WTC11 (cell line): ENCODE results near the gene GHR. TPM values are rescaled to one million over a fixed set of nuclear protein-coding genes. Genes with fewer than 3 reads are reported as not detected.

Experiments used
- ATAC-seq: fragments of 200-7000 bp; cut with Tn5 transposase; 2 replicates; pipeline ENCODE4 v1.10.0; 2021; ENCODE audit warnings: mild to moderate bottlenecking, moderate library complexity
- CTCF ChIA-PET: fragments of 300-600 bp; sonication (Branson Sonifier 250); formaldehyde crosslinking; loops from one replicate; lab custom pipeline; 2021; ENCODE audit warnings: antibody characterized with exemption; lab: Charles Lee
- POLR2A ChIA-PET: fragments of 350-600 bp; sonication (Branson Sonifier 250); formaldehyde crosslinking; loops from one replicate; lab custom pipeline; 2021; ENCODE audit warnings: antibody characterized with exemption; lab: Charles Lee
- DNase-seq: peaks from one replicate; pipeline ENCODE4 v3.0.0; 2021; ENCODE audit warnings: low spot score
- H3K27ac Mint-ChIP-seq: 2 replicates; pipeline ENCODE4 v1.8.0; 2021; ENCODE audit warnings: mixed read lengths
- H3K27me3 Mint-ChIP-seq: 2 replicates; pipeline ENCODE4 v1.8.0; 2021; ENCODE audit warnings: low read depth, mild to moderate bottlenecking, moderate library complexity, mixed read lengths
- H3K36me3 Mint-ChIP-seq: 2 replicates; pipeline ENCODE4 v1.8.0; 2021; ENCODE audit warnings: mixed read lengths
- H3K4me1 Mint-ChIP-seq: 2 replicates; pipeline ENCODE4 v1.8.0; 2022; ENCODE audit warnings: mixed read lengths
- H3K4me3 Mint-ChIP-seq: 2 replicates; pipeline ENCODE4 v1.8.0; 2021; ENCODE audit warnings: mild to moderate bottlenecking, moderate library complexity, mixed read lengths
- H3K9me3 Mint-ChIP-seq: 2 replicates; pipeline ENCODE4 v1.8.0; 2021; ENCODE audit warnings: mixed read lengths
- ESRRA ChIP-seq: sonication (generic); formaldehyde crosslinking; IDR thresholded peaks from 2 replicates; pipeline ENCODE4 v1.8.1; 2022; ENCODE audit warnings: mild to moderate bottlenecking, missing genetic modification reagents, borderline replicate concordance
- ETV6 ChIP-seq: sonication (generic); formaldehyde crosslinking; IDR thresholded peaks from 2 replicates; pipeline ENCODE4 v1.8.1; 2022; ENCODE audit warnings: mild to moderate bottlenecking, missing genetic modification reagents
- GABPB1 ChIP-seq: sonication (generic); formaldehyde crosslinking; IDR thresholded peaks from 2 replicates; pipeline ENCODE4 v1.8.1; 2023; ENCODE audit warnings: mild to moderate bottlenecking, missing genetic modification reagents
- MXD4 ChIP-seq: fragments of 250-450 bp; sonication (Bioruptor Pico); IDR thresholded peaks from 2 replicates; pipeline ENCODE4 v1.8.0; 2021; ENCODE audit warnings: mild to moderate bottlenecking, moderate library complexity, borderline replicate concordance
- NR2C2 ChIP-seq: sonication (generic); formaldehyde crosslinking; IDR thresholded peaks from 2 replicates; pipeline ENCODE4 v1.8.0; 2022; ENCODE audit warnings: mild to moderate bottlenecking, missing genetic modification reagents
- PRRX2 ChIP-seq: fragments of 250-450 bp; sonication (Bioruptor Pico); IDR thresholded peaks from 2 replicates; pipeline ENCODE4 v1.8.0; 2021; ENCODE audit warnings: mild to moderate bottlenecking
- RORB ChIP-seq: fragments of 250-450 bp; sonication (Bioruptor Pico); IDR thresholded peaks from 2 replicates; pipeline ENCODE4 v1.9.0; 2021; ENCODE audit warnings: mild to moderate bottlenecking
- SMAD3 ChIP-seq: sonication (generic); formaldehyde crosslinking; IDR thresholded peaks from 2 replicates; pipeline ENCODE4 v1.8.0; 2022; ENCODE audit warnings: missing genetic modification reagents, mild to moderate bottlenecking, borderline replicate concordance
- TEAD1 ChIP-seq: sonication (generic); formaldehyde crosslinking; IDR thresholded peaks from 2 replicates; pipeline ENCODE4 v1.8.0; 2022; ENCODE audit warnings: mild to moderate bottlenecking, missing genetic modification reagents
- ZBTB21 ChIP-seq: sonication (generic); formaldehyde crosslinking; IDR thresholded peaks from 2 replicates; pipeline ENCODE4 v1.8.1; 2023; ENCODE audit warnings: mild to moderate bottlenecking, missing genetic modification reagents, borderline replicate concordance
- ZNF232 ChIP-seq: sonication (generic); formaldehyde crosslinking; IDR thresholded peaks from 2 replicates; pipeline ENCODE4 v1.8.0; 2022; ENCODE audit warnings: mild to moderate bottlenecking, missing genetic modification reagents
- ZNF317 ChIP-seq: sonication (generic); formaldehyde crosslinking; IDR thresholded peaks from 2 replicates; pipeline ENCODE4 v1.8.1; 2023; ENCODE audit warnings: low read depth, mild to moderate bottlenecking, moderate library complexity, missing genetic modification reagents, borderline replicate concordance
- ZNF396 ChIP-seq: fragments of 250-450 bp; sonication (Bioruptor Pico); IDR thresholded peaks from 2 replicates; pipeline ENCODE4 v1.8.0; 2021; ENCODE audit warnings: mild to moderate bottlenecking, moderate library complexity, borderline replicate concordance
- ZNF416 ChIP-seq: fragments of 250-450 bp; sonication (Bioruptor Pico); IDR thresholded peaks from 2 replicates; pipeline ENCODE4 v1.9.0; 2021; ENCODE audit warnings: mild to moderate bottlenecking, inconsistent platforms
- ZNF423 ChIP-seq: fragments of 250-450 bp; sonication (Bioruptor Pico); IDR thresholded peaks from 2 replicates; pipeline ENCODE4 v2.1.2; 2022; ENCODE audit warnings: mild to moderate bottlenecking, moderate library complexity
- total RNA-seq: library from RNA; stranded (reverse); gene quantifications from 3 replicates; pipeline ENCODE4 v1.2.3, GENCODE V29; 2021
- TF ChIP-seq, protein P1 (sequence below): fragments of 250-450 bp; sonication (Bioruptor Pico); IDR thresholded peaks from 2 replicates; pipeline ENCODE4 v1.9.0; 2021; ENCODE audit warnings: moderate library complexity, mild to moderate bottlenecking, inconsistent platforms, borderline replicate concordance
- TF ChIP-seq, protein P2 (sequence below): sonication (generic); formaldehyde crosslinking; IDR thresholded peaks from 2 replicates; pipeline ENCODE4 v1.8.1; 2023; ENCODE audit warnings: mild to moderate bottlenecking, moderate library complexity, missing genetic modification reagents
- TF ChIP-seq, protein P3 (sequence below): sonication (generic); formaldehyde crosslinking; IDR thresholded peaks from 2 replicates; pipeline ENCODE4 v1.8.1; 2023; ENCODE audit warnings: mild to moderate bottlenecking, missing genetic modification reagents, moderate library complexity
- TF ChIP-seq, protein P4 (sequence below): sonication (generic); formaldehyde crosslinking; IDR thresholded peaks from 2 replicates; pipeline ENCODE4 v1.8.0; 2022; ENCODE audit warnings: mild to moderate bottlenecking, missing genetic modification reagents
- TF ChIP-seq, protein P5 (sequence below): sonication (generic); formaldehyde crosslinking; IDR thresholded peaks from 2 replicates; pipeline ENCODE4 v1.8.0; 2023; ENCODE audit warnings: missing genetic modification reagents, mild to moderate bottlenecking, borderline replicate concordance
- TF ChIP-seq, protein P6 (sequence below): sonication (generic); formaldehyde crosslinking; IDR thresholded peaks from 2 replicates; pipeline ENCODE4 v1.8.1; 2022; ENCODE audit warnings: missing genetic modification reagents, borderline replicate concordance
- TF ChIP-seq, protein P7 (sequence below): sonication (generic); formaldehyde crosslinking; IDR thresholded peaks from 2 replicates; pipeline ENCODE4 v1.8.0; 2022; ENCODE audit warnings: mild to moderate bottlenecking, missing genetic modification reagents

The GHR gene
- total RNA-seq, 1 experiment from 2014 or later: 0.57 TPM

DNA sequence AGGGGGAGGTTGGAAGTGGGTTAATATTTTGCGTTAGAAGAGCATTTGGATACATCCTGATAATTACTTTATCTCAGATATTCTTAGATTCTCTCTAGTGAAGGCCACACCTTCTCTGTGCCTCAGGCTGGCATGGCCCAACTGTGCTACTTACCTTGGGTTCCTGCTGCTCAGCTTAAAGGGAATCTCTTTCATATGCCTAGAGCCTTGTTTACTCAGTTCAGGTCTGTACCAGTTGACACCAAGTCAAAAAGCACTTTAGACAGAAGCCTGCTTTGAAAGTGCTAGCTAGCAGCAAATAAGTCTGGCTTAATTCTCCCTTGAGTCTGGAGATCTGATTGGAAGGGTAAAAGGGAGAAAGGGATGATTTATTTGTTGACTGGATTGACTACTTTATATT is 74.8 kb downstream of the GHR start (continued):
- TF ChIP-seq, protein P1, sequence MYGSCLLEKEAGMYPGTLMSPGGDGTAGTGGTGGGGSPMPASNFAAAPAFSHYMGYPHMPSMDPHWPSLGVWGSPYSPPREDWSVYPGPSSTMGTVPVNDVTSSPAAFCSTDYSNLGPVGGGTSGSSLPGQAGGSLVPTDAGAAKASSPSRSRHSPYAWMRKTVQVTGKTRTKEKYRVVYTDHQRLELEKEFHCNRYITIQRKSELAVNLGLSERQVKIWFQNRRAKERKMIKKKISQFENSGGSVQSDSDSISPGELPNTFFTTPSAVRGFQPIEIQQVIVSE (CRISPR knock-in tag): no peak
- no peak for TF ChIP-seq NR2C2 (CRISPR knock-in tag)

DNA sequence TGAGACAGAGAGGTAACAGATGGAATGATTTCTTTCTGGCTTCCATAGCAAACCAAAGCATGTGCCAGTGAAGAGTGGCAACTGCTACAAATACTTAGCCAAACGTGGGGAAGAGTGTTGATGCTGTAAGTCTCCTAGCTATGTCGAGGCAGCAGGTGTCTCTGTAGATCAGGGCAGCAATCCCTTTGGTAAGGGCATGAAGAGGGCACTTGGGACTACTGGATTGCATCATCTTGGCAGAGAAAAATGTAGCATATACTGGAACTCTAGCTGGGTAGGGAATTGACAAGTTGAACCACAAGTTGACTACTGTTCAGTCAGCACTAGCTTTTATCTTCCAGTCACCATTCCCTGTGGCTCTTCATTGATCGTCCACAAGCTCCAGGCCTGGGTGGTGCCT is 75.8 kb downstream of the GHR start:
- TF ChIP-seq, protein P2, sequence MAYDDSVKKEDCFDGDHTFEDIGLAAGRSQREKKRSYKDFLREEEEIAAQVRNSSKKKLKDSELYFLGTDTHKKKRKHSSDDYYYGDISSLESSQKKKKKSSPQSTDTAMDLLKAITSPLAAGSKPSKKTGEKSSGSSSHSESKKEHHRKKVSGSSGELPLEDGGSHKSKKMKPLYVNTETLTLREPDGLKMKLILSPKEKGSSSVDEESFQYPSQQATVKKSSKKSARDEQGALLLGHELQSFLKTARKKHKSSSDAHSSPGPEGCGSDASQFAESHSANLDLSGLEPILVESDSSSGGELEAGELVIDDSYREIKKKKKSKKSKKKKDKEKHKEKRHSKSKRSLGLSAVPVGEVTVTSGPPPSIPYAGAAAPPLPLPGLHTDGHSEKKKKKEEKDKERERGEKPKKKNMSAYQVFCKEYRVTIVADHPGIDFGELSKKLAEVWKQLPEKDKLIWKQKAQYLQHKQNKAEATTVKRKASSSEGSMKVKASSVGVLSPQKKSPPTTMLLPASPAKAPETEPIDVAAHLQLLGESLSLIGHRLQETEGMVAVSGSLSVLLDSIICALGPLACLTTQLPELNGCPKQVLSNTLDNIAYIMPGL: no peak
- TF ChIP-seq, protein P3, sequence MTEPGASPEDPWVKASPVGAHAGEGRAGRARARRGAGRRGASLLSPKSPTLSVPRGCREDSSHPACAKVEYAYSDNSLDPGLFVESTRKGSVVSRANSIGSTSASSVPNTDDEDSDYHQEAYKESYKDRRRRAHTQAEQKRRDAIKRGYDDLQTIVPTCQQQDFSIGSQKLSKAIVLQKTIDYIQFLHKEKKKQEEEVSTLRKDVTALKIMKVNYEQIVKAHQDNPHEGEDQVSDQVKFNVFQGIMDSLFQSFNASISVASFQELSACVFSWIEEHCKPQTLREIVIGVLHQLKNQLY: no peak
- no peak for TF ChIP-seq SMAD3 (CRISPR knock-in tag)
- TF ChIP-seq, protein P4, sequence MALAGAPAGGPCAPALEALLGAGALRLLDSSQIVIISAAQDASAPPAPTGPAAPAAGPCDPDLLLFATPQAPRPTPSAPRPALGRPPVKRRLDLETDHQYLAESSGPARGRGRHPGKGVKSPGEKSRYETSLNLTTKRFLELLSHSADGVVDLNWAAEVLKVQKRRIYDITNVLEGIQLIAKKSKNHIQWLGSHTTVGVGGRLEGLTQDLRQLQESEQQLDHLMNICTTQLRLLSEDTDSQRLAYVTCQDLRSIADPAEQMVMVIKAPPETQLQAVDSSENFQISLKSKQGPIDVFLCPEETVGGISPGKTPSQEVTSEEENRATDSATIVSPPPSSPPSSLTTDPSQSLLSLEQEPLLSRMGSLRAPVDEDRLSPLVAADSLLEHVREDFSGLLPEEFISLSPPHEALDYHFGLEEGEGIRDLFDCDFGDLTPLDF: no peak
- TF ChIP-seq ZNF396 (CRISPR knock-in tag): no peak
- DNase-seq (no peak), ATAC-seq (no peak)
- H3K9me3 Mint-ChIP-seq: peaks cover 4% of the 10 kb centered on the region; the same call in 1 of the 2 replicates
- no peaks in the 10 kb centered on the region for H3K27me3 Mint-ChIP-seq
- peaks cover 44% of the 10 kb centered on the region for H3K4me1 Mint-ChIP-seq
- no peak overlapping the region for H3K4me3 Mint-ChIP-seq
- ChIA-PET CTCF (no interaction called here), POLR2A (no interaction called here)
- H3K36me3 Mint-ChIP-seq: no peaks in the 10 kb centered on the region
- H3K27ac Mint-ChIP-seq: 0 out of 2 replicates have a peak overlapping the region, but pooled peaks have one; percentile 14

DNA sequence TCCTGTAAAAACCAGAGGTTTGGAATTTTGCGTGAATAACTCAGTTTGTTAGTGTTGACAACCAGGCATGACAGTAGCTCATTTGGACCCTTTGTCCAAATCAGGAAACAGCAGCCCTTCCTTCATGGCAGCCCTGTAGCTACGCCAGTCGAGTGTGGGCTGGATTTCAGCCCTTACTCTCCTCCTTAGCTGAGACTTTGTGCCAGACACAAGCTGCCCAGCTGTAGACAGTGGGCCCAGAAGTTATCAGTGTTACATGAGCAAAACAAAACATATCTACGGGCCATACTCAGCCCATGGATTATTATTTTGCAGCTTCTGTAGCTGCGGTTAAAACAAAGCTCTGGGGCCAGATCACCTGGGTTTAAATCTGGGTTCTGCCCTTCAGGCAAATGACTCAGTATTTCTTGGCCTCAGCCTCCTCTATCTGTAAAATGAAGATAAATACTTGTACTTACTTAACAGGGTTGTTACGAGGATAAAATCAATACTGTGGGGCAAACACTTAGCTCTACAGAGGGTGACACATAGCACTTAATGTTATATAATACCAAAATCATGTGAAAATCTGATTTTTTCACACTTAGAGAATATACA is 76.9 kb downstream of the GHR start:
- Mint-ChIP-seq H3K9me3 (peaks cover 4% of the 10 kb centered on the region; the same call in 1 of the 2 replicates), H3K27ac (no peak overlapping the region), H3K4me3 (no peak overlapping the region), H3K4me1 (peaks cover 40% of the 10 kb centered on the region), H3K27me3 (no peaks in the 10 kb centered on the region), H3K36me3 (no peaks in the 10 kb centered on the region)
- POLR2A ChIA-PET: no interaction called here
- ATAC-seq: no peak
- no peak for DNase-seq
- CTCF ChIA-PET: interaction anchor here (0.6 kb wide), 1 partner anchor 15 kb away, joined by 3 read pairs; no protein-coding TSS in a partner anchor
- TF ChIP-seq GABPB1: no peak
- no peak for TF ChIP-seq TEAD1 (CRISPR knock-in tag)
- TF ChIP-seq ZBTB21 (CRISPR knock-in tag): no peak
- TF ChIP-seq, protein P5, sequence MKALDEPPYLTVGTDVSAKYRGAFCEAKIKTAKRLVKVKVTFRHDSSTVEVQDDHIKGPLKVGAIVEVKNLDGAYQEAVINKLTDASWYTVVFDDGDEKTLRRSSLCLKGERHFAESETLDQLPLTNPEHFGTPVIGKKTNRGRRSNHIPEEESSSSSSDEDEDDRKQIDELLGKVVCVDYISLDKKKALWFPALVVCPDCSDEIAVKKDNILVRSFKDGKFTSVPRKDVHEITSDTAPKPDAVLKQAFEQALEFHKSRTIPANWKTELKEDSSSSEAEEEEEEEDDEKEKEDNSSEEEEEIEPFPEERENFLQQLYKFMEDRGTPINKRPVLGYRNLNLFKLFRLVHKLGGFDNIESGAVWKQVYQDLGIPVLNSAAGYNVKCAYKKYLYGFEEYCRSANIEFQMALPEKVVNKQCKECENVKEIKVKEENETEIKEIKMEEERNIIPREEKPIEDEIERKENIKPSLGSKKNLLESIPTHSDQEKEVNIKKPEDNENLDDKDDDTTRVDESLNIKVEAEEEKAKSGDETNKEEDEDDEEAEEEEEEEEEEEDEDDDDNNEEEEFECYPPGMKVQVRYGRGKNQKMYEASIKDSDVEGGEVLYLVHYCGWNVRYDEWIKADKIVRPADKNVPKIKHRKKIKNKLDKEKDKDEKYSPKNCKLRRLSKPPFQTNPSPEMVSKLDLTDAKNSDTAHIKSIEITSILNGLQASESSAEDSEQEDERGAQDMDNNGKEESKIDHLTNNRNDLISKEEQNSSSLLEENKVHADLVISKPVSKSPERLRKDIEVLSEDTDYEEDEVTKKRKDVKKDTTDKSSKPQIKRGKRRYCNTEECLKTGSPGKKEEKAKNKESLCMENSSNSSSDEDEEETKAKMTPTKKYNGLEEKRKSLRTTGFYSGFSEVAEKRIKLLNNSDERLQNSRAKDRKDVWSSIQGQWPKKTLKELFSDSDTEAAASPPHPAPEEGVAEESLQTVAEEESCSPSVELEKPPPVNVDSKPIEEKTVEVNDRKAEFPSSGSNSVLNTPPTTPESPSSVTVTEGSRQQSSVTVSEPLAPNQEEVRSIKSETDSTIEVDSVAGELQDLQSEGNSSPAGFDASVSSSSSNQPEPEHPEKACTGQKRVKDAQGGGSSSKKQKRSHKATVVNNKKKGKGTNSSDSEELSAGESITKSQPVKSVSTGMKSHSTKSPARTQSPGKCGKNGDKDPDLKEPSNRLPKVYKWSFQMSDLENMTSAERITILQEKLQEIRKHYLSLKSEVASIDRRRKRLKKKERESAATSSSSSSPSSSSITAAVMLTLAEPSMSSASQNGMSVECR (CRISPR knock-in tag): no peak
- TF ChIP-seq ZNF423: no peak
- TF ChIP-seq, protein P6, sequence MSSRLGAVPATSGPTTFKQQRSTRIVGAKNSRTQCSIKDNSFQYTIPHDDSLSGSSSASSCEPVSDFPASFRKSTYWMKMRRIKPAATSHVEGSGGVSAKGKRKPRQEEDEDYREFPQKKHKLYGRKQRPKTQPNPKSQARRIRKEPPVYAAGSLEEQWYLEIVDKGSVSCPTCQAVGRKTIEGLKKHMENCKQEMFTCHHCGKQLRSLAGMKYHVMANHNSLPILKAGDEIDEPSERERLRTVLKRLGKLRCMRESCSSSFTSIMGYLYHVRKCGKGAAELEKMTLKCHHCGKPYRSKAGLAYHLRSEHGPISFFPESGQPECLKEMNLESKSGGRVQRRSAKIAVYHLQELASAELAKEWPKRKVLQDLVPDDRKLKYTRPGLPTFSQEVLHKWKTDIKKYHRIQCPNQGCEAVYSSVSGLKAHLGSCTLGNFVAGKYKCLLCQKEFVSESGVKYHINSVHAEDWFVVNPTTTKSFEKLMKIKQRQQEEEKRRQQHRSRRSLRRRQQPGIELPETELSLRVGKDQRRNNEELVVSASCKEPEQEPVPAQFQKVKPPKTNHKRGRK (CRISPR knock-in tag): no peak
- no peak for TF ChIP-seq ZNF232 (CRISPR knock-in tag)
- TF ChIP-seq MXD4 (CRISPR knock-in tag): no peak
- TF ChIP-seq, protein P7, sequence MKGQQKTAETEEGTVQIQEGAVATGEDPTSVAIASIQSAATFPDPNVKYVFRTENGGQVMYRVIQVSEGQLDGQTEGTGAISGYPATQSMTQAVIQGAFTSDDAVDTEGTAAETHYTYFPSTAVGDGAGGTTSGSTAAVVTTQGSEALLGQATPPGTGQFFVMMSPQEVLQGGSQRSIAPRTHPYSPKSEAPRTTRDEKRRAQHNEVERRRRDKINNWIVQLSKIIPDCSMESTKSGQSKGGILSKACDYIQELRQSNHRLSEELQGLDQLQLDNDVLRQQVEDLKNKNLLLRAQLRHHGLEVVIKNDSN (CRISPR knock-in tag): no peak
- no peak for TF ChIP-seq ESRRA
- no peak for TF ChIP-seq ZNF416
- TF ChIP-seq PRRX2 (CRISPR knock-in tag): no peak
- no peak for TF ChIP-seq ETV6
- TF ChIP-seq RORB (CRISPR knock-in tag): no peak
- TF ChIP-seq ZNF317 (CRISPR knock-in tag): no peak
